HG02840 (cell line): ENCODE measurements around the gene NKX1-1.

Experiments used
- ATAC-seq: cut with Tn5 transposase; IDR thresholded peaks from one replicate; pipeline ENCODE4 v1.9.1; 2021; ENCODE audit warnings: mild to moderate bottlenecking, moderate library complexity, moderate number of reproducible peaks; ENCODE audit not compliant: unreplicated experiment, low FRiP score

Gene NKX1-1

DNA sequence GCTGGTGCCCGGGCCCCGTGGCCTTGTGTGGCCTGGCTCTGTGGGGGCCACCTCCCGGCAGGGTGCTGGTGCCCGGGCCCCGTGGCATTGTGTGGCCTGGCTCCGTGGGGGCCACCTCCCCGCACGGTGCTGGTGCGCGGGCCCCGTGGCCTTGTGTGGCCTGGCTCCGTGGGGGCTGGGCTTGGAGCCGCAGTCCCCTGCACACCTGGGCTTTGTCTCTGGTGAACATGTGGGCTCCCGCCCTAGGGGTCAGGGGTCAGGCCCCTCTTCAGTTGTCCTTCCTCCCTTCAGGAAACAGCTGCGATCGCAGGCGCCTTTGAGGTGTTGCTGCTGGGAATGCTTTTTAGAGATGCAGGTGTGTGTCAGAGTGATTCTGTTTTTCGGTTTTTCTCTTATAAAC, 42.0 kb downstream of the NKX1-1 start:
- no peak for ATAC-seq

GRCh38 chr4:1363513-1363912, 42.7 kb downstream of the NKX1-1 start:
- ATAC-seq = no peak

DNA sequence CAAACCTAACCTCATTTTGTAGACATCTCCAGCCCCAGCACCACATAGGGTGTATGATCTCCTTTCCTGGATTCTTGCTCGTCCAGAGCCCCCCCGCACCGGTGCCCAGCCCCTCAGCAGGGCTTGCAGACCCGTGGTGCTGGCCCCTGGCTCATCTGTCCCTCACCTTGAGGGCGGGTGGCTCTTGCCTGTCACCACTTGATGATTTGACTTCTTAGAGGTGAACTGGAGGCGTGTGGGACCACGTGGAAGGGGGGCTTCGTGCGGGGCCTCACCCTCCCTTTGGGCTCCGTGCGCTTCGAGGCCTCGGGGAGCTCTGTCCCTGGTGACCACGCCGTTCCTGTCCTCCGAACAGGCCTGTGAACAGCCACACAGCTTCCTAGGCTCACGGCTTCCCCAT, 43.7 kb downstream of the NKX1-1 start:
- no peak for ATAC-seq

DNA sequence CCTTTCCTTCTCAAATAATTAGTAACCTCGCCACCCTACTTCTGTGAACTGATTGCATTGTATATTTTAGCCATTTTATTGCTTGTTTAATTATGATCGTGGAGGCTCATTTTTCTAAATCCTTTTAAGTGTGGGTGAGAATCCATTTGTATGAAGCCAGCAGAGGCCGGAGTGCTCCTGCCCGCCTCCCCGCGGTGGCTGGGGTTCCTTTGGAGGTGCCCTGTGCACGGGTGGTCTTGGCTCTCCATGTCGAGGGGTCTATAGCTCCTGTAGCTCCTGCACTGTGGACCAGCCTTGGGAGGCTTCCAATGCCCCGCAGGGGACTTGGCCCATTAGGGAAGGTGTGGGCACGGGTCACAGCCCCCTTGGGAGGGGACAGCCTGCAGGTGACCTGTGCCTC, 44.2 kb downstream of the NKX1-1 start:
- no peak for ATAC-seq

GRCh38 chr4:1361431-1361830, 44.8 kb downstream of the NKX1-1 start:
- no peak for ATAC-seq

GRCh38 chr4:1360423-1361283, 45.6 kb downstream of the NKX1-1 start:
- no peak for ATAC-seq

- ATAC-seq = no peak
Observed at GRCh38 chr4:1359976-1360375, 46.3 kb downstream of the NKX1-1 start.

GRCh38 chr4:1359144-1359501, 47.1 kb downstream of the NKX1-1 start:
- ATAC-seq = no peak

DNA sequence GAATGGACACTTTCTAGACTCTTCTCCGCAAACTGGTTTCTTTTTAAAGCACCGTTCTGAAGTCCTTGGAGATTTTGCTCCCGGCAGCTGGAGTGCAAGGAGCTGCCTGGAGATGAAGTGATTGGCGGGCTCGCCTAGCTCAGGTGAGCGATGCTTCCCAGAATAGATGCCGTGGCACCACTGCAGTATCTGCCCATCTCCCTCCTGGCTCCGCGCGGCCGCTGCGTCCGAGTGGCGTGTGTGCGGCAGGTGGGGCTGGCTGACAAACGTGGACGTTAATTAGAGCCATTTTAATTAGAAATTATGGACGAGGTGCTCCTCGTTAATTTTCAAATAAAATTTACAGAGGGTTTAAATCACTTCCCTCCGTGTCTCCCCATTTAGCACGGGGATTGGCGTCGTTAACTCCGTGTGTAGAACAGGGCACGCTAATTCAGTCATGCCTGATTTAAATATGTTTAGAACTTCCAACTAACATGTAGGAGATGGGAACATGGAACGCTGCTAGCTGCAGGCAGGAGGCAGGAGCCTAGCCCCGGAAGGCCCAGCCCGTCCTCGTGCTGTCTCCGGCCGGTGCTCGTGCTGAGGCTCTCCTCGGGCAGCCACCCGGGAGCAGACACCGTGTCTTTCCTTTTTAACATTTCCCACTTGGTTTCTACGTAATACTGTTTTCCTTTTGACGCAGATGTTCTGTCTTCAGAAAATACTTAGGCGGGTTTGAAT, 47.7 kb downstream of the NKX1-1 start:
- no peak for ATAC-seq

- ATAC-seq = no peak
Observed at GRCh38 chr4:1357356-1358248, 48.6 kb downstream of the NKX1-1 start.

- ATAC-seq = no peak
Observed at GRCh38 chr4:1356181-1356998, 49.9 kb downstream of the NKX1-1 start.

- no peak for ATAC-seq
Observed at GRCh38 chr4:1355378-1355777, 50.9 kb downstream of the NKX1-1 start.

DNA sequence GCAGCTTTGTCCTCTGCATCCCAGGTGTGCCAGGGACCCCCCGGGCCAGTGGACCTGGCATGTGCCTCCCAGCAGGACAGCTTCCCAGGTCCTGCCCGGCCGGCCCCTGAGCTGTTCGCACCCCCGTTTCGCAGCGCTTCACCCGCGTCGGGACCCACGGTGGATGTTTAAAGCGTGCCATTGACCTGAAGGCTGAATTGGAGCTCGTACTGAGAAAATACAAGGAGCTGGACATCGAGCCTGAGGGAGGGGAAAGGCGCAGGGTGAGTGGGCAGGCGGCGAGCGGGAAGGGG, 51.3 kb downstream of the NKX1-1 start:
- no peak for ATAC-seq

DNA sequence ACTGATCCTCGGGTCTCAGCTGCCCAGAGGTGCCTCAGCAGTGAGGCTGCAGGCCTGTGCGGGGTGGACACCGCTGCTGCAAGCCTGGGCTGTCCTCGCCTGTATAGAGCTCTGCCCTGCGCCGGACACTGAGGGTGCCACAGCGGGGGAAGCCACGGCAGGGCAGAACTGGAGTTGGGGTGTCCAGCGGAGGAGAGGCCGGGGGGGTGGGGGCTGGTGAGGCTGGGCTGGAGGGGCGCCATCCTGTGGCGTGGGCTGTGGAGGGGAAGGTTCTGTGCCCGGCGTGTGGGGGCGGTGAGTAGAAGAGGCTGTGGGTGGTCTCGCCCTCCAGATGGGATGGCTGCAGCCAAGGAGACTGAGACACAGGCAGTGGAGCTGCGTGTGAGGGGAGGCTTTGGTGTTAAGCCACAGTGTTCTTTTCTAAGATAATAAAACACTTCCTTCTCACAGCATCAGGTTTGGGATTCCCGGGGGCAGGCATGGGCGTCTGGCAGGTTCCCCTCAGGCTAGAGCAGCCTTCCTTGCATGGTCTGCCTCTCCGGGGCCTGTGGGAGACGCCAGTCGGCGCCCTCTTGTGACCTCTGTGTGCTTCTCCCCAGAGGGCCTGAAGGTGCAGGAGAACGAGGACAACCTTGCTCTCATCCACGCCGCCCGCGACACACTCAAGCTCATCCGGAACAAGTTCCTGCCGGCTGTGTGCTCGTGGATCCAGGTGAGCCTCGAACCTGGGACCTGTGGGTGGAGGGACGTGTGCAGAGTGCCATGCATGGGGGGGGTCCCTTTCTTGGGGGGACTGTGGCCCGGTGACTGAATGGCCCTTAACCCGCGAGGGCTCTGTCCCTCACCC, 51.9 kb downstream of the NKX1-1 start:
- no peak for ATAC-seq

- ATAC-seq = no peak
Observed at GRCh38 chr4:1353186-1354055, 52.8 kb downstream of the NKX1-1 start.
